ENCODE results near the gene TEX48.
A peak's percentile ranks its signal among the peaks of the same experiment; 100 is the strongest.

TEX48 gene

DNA sequence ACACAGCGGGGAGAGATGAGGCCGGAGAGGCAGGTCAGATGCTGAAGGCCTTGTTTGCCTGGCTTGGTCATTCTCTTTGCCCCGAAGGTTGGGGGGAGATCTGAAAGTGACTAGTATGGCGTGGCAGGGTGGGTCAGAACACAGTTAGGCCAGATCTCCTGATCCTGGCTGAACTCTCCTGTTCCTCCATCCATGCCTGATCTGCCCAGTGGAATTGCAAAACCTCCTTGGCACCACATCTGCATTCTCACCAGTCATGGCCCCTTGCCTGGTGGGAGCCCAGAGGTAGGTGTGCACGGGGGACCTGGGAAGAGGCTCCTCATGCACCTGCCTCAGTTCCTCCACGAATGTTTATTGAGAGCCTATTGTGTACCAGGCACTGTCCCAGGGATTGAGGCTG lies 47.6 kb downstream of the TEX48 start:
- Histone ChIP-seq H3K27ac (ENCODE audit: low read length) (no peak overlapping the region), H3K9me3 (ENCODE audit: control insufficient read depth in 1 of 2, low read length in 2 of 2) (no peaks in the 10 kb centered on the region), H3K27me3 (ENCODE audit: low read depth, low read length) (no peaks in the 10 kb centered on the region), H3K36me3 (ENCODE audit: control insufficient read depth in 1 of 2, insufficient read depth in 2 of 2, low read length in 2 of 2) (peaks cover 35 to 83% of the 10 kb centered on the region in 2 donors), H3K4me1 (ENCODE audit: control insufficient read depth in 1 of 2, insufficient read depth in 2 of 2, low read length in 2 of 2) (no peaks in the 10 kb centered on the region), H3K4me3 (ENCODE audit: low read depth in 1 of 2, low read length in 2 of 2) (no peak overlapping the region)

DNA sequence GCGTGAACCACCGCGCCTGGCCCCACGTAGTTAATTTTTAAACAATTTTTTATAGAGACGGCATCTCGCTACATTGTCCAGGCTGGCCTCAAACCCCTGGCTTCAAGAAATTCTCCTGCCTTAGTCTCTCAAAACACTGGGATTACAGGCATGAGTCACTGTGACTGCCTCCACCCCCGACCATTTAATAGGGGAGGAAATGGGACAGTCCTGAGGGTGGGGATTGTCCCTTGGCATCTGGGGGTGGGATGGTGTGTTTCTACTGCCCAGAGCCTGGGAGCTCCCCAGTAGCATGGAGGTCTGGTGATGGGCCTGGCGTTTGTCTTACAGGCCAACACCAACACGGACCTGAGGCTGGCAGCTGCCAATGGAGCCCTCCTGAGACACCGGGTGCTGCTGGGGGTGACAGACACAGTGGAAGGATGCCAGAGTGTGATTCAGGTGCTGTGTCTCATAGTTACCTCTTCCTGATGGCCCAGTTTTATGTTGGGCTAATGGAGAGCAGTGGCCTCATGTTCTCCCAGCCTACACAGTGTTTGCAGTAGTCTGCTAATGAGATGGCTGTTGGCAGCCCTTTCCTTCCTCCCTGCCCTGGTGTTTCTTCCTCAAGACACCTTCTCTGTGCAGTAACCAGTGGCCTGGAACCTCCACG lies 48.4 kb downstream of the TEX48 start:
- no peaks in the 10 kb centered on the region for H3K4me1 ChIP-seq (ENCODE audit: control insufficient read depth in 1 of 2, insufficient read depth in 2 of 2, low read length in 2 of 2)
- H3K27me3 ChIP-seq (ENCODE audit: low read depth, low read length), result no peaks in the 10 kb centered on the region
- no peaks in the 10 kb centered on the region for H3K9me3 ChIP-seq (ENCODE audit: control insufficient read depth in 1 of 2, low read length in 2 of 2)
- H3K4me3 ChIP-seq (ENCODE audit: low read depth in 1 of 2, low read length in 2 of 2), result no peak overlapping the region
- peaks cover 36 to 83% of the 10 kb centered on the region in 2 donors for H3K36me3 ChIP-seq (ENCODE audit: control insufficient read depth in 1 of 2, insufficient read depth in 2 of 2, low read length in 2 of 2)
- no peak overlapping the region for H3K27ac ChIP-seq (ENCODE audit: low read length)

DNA sequence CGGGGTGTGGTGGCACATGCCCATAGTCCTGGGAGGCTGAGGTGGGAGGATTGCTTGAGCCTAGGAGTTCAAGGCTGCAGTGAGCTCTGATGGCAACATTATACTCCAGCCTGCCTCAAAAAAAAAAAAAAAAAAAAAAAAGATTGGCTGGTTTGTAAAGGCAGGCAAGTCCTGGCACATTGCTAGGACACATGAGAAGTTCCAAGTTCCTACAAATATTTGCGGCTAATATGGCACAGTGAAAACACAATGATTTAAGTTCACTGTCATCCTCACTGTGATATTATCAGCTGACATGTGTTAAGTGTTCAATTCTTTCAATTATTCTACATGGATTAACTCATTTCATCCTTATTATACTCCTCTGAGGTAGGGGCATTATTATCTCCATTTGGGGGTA lies 50.8 kb downstream of the TEX48 start:
- H3K9me3 ChIP-seq (ENCODE audit: control insufficient read depth in 1 of 2, low read length in 2 of 2), result no peaks in the 10 kb centered on the region
- no peaks in the 10 kb centered on the region for H3K27me3 ChIP-seq (ENCODE audit: low read depth, low read length)
- no peak overlapping the region for H3K4me3 ChIP-seq (ENCODE audit: low read depth in 1 of 2, low read length in 2 of 2)
- H3K36me3 ChIP-seq (ENCODE audit: control insufficient read depth in 1 of 2, insufficient read depth in 2 of 2, low read length in 2 of 2), result peaks cover 38 to 84% of the 10 kb centered on the region in 2 donors
- no peak overlapping the region for H3K27ac ChIP-seq (ENCODE audit: low read length)
- no peaks in the 10 kb centered on the region for H3K4me1 ChIP-seq (ENCODE audit: control insufficient read depth in 1 of 2, insufficient read depth in 2 of 2, low read length in 2 of 2)

DNA sequence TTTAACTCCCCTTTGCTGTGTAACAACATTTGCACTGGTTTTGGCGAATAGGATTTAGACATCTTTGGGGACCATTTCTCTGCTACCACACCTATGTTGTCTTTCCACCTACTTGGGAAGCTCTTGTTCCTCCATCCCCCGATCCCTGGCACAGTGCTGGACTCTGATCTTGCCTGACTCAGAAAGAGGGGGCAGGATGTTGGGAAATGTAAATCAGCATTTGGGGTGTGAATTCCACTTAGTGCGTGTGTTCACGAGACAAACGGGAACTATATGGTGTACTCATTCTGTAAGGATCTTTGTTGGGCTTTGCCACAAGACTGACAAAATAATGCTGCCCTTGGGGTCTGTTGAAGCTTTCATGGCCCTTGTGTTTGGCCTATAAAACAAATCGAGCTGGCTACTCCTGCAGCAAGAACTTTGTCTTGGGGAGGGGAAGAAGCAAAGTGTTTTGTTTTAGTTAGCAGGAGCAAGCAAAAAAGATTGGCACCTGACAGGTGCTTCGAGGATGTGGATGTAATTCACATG lies 52.4 kb downstream of the TEX48 start:
- H3K27ac ChIP-seq (ENCODE audit: low read length), result no peak overlapping the region
- peaks cover 36 to 72% of the 10 kb centered on the region in 2 donors for H3K36me3 ChIP-seq (ENCODE audit: control insufficient read depth in 1 of 2, insufficient read depth in 2 of 2, low read length in 2 of 2)
- H3K27me3 ChIP-seq (ENCODE audit: low read depth, low read length), result no peaks in the 10 kb centered on the region
- no peaks in the 10 kb centered on the region for H3K9me3 ChIP-seq (ENCODE audit: control insufficient read depth in 1 of 2, low read length in 2 of 2)
- H3K4me1 ChIP-seq (ENCODE audit: control insufficient read depth in 1 of 2, insufficient read depth in 2 of 2, low read length in 2 of 2), result no peaks in the 10 kb centered on the region
- H3K4me3 ChIP-seq (ENCODE audit: low read depth in 1 of 2, low read length in 2 of 2), result no peak overlapping the region

DNA sequence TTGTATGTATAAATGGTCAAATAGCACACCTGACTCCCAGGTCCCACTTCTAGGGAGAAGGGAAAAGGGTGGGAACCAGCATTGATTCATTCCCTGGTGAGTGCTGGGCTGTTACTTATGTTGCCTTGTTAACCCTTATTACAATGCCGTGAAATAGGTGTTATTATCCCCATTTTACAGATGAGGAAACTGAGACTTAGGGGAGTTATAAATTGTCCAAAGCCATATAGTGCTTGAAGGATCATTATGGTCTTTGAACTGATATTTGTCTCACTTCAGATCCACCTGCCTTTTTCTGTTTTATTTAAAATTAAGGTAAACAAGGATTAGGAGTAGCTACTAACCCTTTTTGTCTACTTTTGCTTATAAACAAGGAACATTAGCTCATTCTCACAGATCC lies 54.4 kb downstream of the TEX48 start:
- H3K27me3 ChIP-seq (ENCODE audit: low read depth, low read length), result no peaks in the 10 kb centered on the region
- peaks cover 22 to 52% of the 10 kb centered on the region in 2 donors for H3K36me3 ChIP-seq (ENCODE audit: control insufficient read depth in 1 of 2, insufficient read depth in 2 of 2, low read length in 2 of 2)
- H3K4me1 ChIP-seq (ENCODE audit: control insufficient read depth in 1 of 2, insufficient read depth in 2 of 2, low read length in 2 of 2), result no peaks in the 10 kb centered on the region
- H3K4me3 ChIP-seq (ENCODE audit: low read depth in 1 of 2, low read length in 2 of 2), result no peak overlapping the region
- no peak overlapping the region for H3K27ac ChIP-seq (ENCODE audit: low read length)
- H3K9me3 ChIP-seq (ENCODE audit: control insufficient read depth in 1 of 2, low read length in 2 of 2), result no peaks in the 10 kb centered on the region

DNA sequence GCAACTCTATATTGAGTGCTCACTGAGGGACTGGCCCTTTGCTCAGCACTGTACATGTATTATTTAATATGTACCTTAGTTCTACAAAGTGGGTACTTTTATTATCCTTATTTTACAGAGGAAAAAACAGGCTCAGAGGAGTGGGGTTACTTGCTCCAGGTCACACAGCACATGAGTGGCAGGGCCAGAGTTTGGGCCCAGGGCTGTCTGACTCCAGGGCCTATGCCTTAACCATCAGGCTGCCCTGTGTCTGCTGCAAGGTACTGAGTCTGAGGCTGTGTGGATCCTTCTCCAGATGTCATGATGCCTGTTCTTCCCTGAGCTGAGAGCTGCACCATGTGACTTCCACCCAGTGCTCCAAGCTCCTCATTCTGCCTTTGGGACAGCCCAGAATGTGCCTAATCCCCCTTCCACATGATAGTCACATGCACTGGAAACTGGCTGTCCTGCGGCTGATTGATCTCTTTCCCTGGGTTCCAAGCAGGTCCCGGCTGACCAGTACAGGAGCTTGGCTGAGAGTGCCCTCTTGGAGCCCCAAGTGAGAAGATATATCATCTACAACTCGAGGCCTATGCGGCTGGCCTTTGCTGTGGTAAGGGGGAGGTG lies 55.5 kb downstream of the TEX48 start:
- Histone ChIP-seq H3K36me3 (ENCODE audit: control insufficient read depth in 1 of 2, insufficient read depth in 2 of 2, low read length in 2 of 2) (peaks cover 19 to 47% of the 10 kb centered on the region in 2 donors), H3K9me3 (ENCODE audit: control insufficient read depth in 1 of 2, low read length in 2 of 2) (no peaks in the 10 kb centered on the region), H3K27ac (ENCODE audit: low read length) (no peak overlapping the region), H3K4me1 (ENCODE audit: control insufficient read depth in 1 of 2, insufficient read depth in 2 of 2, low read length in 2 of 2) (peaks cover 0 to 4% of the 10 kb centered on the region in 2 donors), H3K27me3 (ENCODE audit: low read depth, low read length) (no peaks in the 10 kb centered on the region), H3K4me3 (ENCODE audit: low read depth in 1 of 2, low read length in 2 of 2) (no peak overlapping the region)

DNA sequence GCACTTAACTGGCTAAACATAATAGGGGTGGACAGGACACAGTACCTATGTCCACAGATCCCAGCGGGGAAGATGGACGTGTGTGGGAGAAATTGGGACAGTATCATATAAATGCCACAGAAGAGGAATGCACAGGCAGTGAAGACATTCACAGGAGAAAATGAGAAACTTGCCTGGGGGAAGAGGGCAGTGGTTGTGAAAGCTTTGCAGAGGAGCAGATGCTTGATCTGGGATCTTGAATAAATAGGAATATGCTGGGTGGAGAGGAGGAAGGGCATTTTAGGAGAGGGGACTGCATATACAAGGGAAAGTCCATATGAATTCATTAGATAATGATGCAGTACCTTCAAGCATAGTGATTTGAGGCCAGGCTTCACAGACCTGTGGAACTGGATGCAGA lies 57.3 kb downstream of the TEX48 start:
- H3K27ac ChIP-seq (ENCODE audit: low read length), result no peak overlapping the region
- peaks cover 0 to 4% of the 10 kb centered on the region in 2 donors for H3K4me1 ChIP-seq (ENCODE audit: control insufficient read depth in 1 of 2, insufficient read depth in 2 of 2, low read length in 2 of 2)
- no peak overlapping the region for H3K4me3 ChIP-seq (ENCODE audit: low read depth in 1 of 2, low read length in 2 of 2)
- H3K9me3 ChIP-seq (ENCODE audit: control insufficient read depth in 1 of 2, low read length in 2 of 2), result no peaks in the 10 kb centered on the region
- H3K36me3 ChIP-seq (ENCODE audit: control insufficient read depth in 1 of 2, insufficient read depth in 2 of 2, low read length in 2 of 2), result peaks cover 13 to 30% of the 10 kb centered on the region in 2 donors
- H3K27me3 ChIP-seq (ENCODE audit: low read depth, low read length), result no peaks in the 10 kb centered on the region

DNA sequence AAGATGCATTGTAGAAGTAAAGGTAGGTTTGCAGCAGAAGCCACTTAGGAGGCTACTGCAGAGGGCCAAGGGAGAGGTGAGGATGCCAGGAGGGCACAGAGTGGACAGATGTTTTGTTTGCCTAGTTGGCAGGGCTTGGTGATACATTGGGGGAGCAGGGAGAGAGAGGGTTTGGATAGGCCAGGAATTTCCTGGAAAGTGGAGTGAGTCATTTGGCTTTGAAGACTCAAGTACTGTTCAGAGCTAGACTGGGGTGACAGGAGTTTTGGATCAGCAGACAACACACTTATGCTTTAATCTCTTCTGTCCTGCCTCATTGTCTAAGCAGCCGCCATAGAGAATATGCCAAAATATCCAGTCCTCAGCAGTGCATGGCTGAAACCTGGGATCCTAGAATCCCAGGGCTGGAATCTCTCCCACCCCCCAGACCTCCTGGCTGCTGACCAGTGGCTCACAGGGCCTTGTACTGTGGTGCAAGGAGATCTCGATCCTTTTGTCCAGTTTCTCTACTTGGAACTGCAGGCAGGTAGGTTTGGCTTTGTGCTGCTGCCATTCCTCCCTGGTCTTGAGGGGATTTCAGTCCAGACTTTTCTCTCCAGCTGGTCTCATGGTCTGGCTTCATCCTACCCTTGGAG lies 59.9 kb downstream of the TEX48 start:
- H3K4me3 ChIP-seq (ENCODE audit: low read depth in 1 of 2, low read length in 2 of 2), result no peak overlapping the region
- H3K9me3 ChIP-seq (ENCODE audit: control insufficient read depth in 1 of 2, low read length in 2 of 2), result no peaks in the 10 kb centered on the region
- H3K27me3 ChIP-seq (ENCODE audit: low read depth, low read length), result no peaks in the 10 kb centered on the region
- H3K36me3 ChIP-seq (ENCODE audit: control insufficient read depth in 1 of 2, insufficient read depth in 2 of 2, low read length in 2 of 2), result peaks cover 0 to 20% of the 10 kb centered on the region in 2 donors
- no peak overlapping the region for H3K27ac ChIP-seq (ENCODE audit: low read length)
- peaks cover 0 to 5% of the 10 kb centered on the region in 2 donors for H3K4me1 ChIP-seq (ENCODE audit: control insufficient read depth in 1 of 2, insufficient read depth in 2 of 2, low read length in 2 of 2)

DNA sequence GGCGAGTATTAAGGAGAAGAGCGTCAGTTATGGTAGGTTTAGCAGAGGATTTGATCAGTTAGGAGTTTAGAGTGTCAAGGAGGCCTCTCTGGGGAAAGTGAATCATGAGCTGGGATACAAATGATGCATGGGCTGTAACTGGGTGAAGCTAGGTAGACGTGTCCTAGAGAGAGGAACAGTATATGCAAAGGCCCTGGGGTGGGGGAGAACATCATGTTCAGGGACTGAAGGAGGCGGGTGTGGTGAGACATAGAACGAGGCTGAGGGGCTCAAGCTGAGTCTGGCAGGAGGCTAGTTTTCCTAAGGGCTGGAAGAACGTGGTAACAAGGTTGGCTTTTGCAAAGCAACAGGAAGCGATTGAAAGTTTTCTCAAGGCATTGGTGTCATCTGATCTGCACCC lies 60.4 kb downstream of the TEX48 start:
- Histone ChIP-seq H3K36me3 (ENCODE audit: control insufficient read depth in 1 of 2, insufficient read depth in 2 of 2, low read length in 2 of 2) (peaks cover 0 to 15% of the 10 kb centered on the region in 2 donors), H3K4me1 (ENCODE audit: control insufficient read depth in 1 of 2, insufficient read depth in 2 of 2, low read length in 2 of 2) (peaks cover 5 to 11% of the 10 kb centered on the region in 2 donors), H3K4me3 (ENCODE audit: low read depth in 1 of 2, low read length in 2 of 2) (no peak overlapping the region), H3K27ac (ENCODE audit: low read length) (no peak overlapping the region), H3K27me3 (ENCODE audit: low read depth, low read length) (no peaks in the 10 kb centered on the region), H3K9me3 (ENCODE audit: control insufficient read depth in 1 of 2, low read length in 2 of 2) (no peaks in the 10 kb centered on the region)

DNA sequence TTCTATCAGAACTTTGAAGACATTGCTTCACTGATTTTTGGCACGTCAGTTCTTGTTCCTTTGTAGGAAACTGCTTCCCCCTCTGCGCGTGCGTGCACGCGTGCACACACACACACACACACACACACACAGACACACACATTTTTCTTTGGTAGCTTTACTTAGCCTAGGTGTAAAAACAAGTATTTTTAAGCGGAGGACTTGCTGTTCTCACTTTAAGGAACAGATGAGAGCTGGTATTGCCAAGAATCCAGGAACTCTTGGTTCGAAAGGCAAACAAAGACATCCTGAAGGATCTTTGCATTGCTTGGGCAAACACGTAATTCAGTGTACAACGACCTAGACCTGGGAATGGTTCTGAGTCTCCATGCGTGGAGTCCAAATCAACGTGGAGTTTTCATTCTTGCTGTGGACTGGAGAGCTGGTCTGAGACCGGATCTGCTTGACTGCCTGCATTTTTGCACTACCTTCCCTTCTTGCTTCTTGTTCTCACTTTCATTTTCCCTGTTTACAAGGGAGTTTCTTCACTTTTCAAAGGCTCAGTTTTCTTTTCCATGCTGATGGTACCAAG lies 62.7 kb downstream of the TEX48 start:
- Histone ChIP-seq H3K27me3 (ENCODE audit: low read depth, low read length) (no peaks in the 10 kb centered on the region), H3K36me3 (ENCODE audit: control insufficient read depth in 1 of 2, insufficient read depth in 2 of 2, low read length in 2 of 2) (peaks cover 0 to 14% of the 10 kb centered on the region in 2 donors), H3K27ac (ENCODE audit: low read length) (peak overlapping the region; percentile 45), H3K9me3 (ENCODE audit: control insufficient read depth in 1 of 2, low read length in 2 of 2) (no peaks in the 10 kb centered on the region), H3K4me3 (ENCODE audit: low read depth in 1 of 2, low read length in 2 of 2) (peak overlapping the region in 1 of 2 donors; percentile 31), H3K4me1 (ENCODE audit: control insufficient read depth in 1 of 2, insufficient read depth in 2 of 2, low read length in 2 of 2) (peaks cover 5 to 11% of the 10 kb centered on the region in 2 donors)

All from muscle layer of duodenum (tissue), 2 donors.